SKM-1 (cell line): Measurements from ENCODE around the gene PLXNA4.

Experiments
- DNase-seq: peaks from one replicate; lab custom pipeline; 2025; ENCODE audit not compliant: unreplicated experiment; lab: John Stamatoyannopoulos, UW

PLXNA4 gene

GRCh38 chr7:132537456-132538145, 38.7 kb downstream of the PLXNA4 start:
- DNase-seq = no peak

GRCh38 chr7:132536654-132537395, 39.4 kb downstream of the PLXNA4 start:
- DNase-seq = no peak

- DNase-seq = no peak
Measured at GRCh38 chr7:132533916-132534315, 42.4 kb downstream of the PLXNA4 start.

GRCh38 chr7:132532281-132532680, 44.0 kb downstream of the PLXNA4 start:
- DNase-seq = no peak

GRCh38 chr7:132531562-132531961, 44.7 kb downstream of the PLXNA4 start:
- no peak for DNase-seq

GRCh38 chr7:132528695-132529094, 47.6 kb downstream of the PLXNA4 start:
- DNase-seq = no peak

GRCh38 chr7:132527467-132528410, 48.5 kb downstream of the PLXNA4 start:
- no peak for DNase-seq

GRCh38 chr7:132526111-132526740, 50.0 kb downstream of the PLXNA4 start:
- DNase-seq = no peak

- no peak for DNase-seq
Measured at GRCh38 chr7:132521423-132521822, 54.8 kb downstream of the PLXNA4 start.

GRCh38 chr7:132520591-132521280, 55.5 kb downstream of the PLXNA4 start:
- no peak for DNase-seq

GRCh38 chr7:132519936-132520335, 56.3 kb downstream of the PLXNA4 start:
- DNase-seq = no peak

- DNase-seq = no peak
Measured at GRCh38 chr7:132518839-132519173, 57.5 kb downstream of the PLXNA4 start.

- DNase-seq = no peak
Measured at GRCh38 chr7:132518102-132518838, 58.0 kb downstream of the PLXNA4 start.

GRCh38 chr7:132516042-132516840, 60.0 kb downstream of the PLXNA4 start:
- DNase-seq = no peak

GRCh38 chr7:132515181-132515580, 61.1 kb downstream of the PLXNA4 start:
- no peak for DNase-seq

GRCh38 chr7:132514430-132514829, 61.8 kb downstream of the PLXNA4 start:
- DNase-seq = no peak

- no peak for DNase-seq
Measured at GRCh38 chr7:132511921-132512320, 64.3 kb downstream of the PLXNA4 start.

GRCh38 chr7:132511387-132511786, 64.9 kb downstream of the PLXNA4 start:
- DNase-seq = no peak

GRCh38 chr7:132509643-132510042, 66.6 kb downstream of the PLXNA4 start:
- no peak for DNase-seq
